GM19467 (cell line): ENCODE results near the gene PPP2R3A.

Source experiments
- ATAC-seq: cut with Tn5 transposase; IDR thresholded peaks from one replicate; pipeline ENCODE4 v1.9.1; 2021; ENCODE audit warnings: mild to moderate bottlenecking, moderate library complexity; ENCODE audit not compliant: unreplicated experiment

Gene PPP2R3A

DNA sequence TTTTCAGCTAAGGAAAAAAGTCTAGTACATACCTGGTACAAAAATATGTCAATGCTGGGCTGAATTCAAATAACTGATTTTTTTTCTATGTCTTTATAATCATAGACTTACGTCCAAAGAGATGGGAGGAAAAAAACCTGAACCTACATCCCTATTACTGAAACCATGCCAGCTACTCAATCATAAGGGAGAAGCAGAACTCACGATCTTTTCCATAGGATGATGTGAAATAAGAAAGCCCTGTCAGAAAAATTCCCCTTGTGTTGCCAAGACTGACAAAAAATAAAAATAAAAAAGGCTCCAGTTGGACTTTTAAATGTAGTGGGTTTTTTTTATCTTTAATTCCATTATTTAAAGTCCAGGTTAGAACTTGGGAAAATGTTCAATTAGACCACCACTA, 227.3 kb downstream of the PPP2R3A start:
- no peak for ATAC-seq

GRCh38 chr3:136193278-136194054, 227.9 kb downstream of the PPP2R3A start:
- ATAC-seq, result no peak

- no peak for ATAC-seq
Measured at GRCh38 chr3:136194409-136195257, 229.1 kb downstream of the PPP2R3A start.

DNA sequence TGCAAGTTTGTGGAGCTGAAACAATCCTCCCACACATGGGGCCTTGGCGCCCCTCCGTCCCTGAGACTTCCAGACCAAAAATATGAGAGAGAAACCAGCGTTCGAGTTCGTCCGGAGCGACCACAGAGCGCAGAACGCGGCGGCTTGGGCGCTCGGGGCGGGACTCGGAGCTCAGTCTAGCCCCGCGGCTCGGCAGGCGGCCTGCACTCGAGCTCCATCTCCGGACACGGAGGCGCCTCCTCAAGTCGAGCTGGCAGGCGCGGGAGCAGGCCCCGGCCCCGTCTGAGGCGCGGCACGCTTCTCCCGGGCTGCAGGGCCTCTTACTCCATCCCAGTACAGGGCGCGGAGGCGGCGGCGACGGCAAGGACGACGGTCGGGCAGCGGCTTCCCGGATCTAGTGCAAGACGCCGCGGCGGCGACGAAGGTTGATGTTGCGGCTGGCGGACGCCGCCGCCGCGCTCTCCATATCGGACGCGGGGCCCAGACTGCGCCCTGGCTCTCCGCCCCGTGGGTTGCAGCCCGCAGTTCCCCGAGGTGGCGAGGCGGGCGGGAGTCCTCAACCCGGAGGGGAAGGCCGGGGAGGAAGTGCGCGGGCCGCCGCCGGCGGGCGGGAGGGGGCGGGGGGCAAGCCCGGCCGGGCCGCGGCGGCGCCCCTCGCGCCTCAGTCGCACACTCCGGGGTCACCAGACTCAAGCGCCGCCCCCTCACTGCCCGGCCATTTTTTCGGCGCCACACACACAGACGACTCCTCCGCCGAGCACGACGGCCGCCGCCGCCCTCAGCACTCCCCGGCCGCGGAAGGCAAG, 229.9 kb downstream of the PPP2R3A start:
- ATAC-seq, result peak; percentile 37

DNA sequence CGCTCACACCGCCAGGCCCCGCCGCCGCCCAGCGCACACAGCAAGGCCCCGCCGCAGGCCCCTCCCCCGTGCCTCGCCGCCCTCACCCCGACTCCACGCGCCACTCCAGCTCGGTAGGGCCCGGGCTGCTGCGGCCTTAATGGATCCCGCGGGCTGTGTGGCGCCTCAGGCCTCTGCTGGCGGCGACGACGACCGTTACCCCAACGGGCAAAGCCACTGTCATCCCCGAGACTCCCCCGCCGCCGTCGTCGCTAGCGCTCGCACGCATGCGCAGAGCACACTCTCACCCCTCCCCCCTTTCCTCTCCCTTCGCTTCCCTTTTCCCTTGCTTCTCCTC, 230.5 kb downstream of the PPP2R3A start, which contains the start of gene MSL2:
Gene MSL2 (minus strand): TSS at position 272 of the 337 bp plus-strand sequence. CDS start 1,222 bp downstream, outside the sequence.
- no peak for ATAC-seq

DNA sequence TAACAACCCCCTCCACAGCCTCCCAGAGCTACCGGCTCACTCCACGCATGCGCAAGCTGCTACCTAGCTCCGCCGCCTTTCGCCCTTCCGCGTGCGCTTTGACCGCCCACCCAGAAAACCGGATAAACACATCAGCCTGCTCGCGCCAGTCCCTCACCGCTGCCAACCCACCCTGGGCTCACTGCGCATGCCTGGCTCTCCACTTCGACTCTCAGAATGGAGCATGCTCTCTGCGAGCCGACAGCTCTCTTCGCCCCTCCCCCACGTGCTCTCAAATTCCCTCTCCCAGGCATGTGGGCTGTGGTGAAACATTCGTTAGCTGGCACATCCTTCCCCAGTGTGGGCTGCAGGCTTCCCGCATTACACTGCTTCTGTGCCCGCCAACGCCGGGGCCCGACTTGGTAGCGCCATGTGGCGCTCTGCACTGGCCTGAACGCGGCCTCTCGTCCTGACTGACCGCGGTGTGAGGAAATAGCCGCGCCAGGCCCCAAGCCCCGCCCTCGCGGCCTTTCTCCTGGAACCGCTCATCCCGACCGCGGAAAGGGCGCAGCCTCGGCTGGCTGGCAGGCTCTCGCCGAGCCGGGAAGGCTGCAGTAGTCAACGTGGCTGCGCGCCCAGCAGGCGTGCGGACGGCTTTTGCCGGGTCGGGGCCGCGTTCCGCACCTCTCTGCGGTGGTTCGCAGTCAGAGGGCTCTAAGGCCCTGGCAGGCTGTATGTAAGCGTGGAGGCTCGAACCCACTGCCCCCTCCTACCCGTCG, 231.1 kb downstream of the PPP2R3A start:
- ATAC-seq, result peak; percentile 62

DNA sequence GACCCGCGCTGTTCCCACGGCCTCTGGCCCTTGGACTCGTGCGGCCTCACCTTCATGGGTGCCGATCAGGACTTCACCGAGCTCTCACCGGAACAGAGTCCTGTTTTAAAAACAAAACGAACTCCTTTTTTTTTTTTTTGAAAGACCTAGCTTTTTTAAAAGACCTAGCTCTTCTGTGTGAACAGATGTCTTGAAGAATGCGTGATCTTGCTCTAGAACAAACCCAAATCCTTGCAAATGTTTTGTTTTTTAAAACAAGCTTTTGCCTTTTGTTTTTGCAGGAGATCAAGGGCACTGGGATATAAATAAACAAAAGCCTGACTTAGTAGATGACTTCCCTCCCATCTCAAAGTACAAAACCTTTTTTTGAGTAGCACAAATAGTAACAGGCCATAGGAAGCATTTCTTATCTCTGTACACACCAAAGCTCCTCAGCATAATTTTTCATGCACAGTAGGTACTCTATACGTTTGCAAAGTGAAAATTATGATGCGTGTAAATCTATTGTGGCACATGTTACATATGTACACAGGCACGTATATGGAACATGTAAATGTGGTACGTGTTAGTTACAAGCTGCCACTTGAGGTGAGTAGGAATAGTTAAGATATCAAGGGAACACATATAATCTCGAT, 231.7 kb downstream of the PPP2R3A start:
- ATAC-seq, result no peak
